PFSK-1 (cell line): ENCODE results near the gene CHD5.

Experiments
- POLR2AphosphoS5 ChIP-seq: IDR thresholded peaks from 2 replicates; pipeline ENCODE4 v1.6.1; 2012; ENCODE audit warnings: low read depth, mild to moderate bottlenecking, control low read depth, low read length, moderate library complexity
- SIN3A ChIP-seq: IDR thresholded peaks from 2 replicates; pipeline ENCODE4 v1.6.1; 2012; ENCODE audit warnings: mild to moderate bottlenecking, low read length, moderate library complexity, borderline replicate concordance; ENCODE audit not compliant: insufficient read depth
- TAF1 ChIP-seq: IDR thresholded peaks from 2 replicates; pipeline ENCODE4 v1.6.1; 2012; ENCODE audit warnings: low read length, control low read depth, borderline replicate concordance; ENCODE audit not compliant: insufficient read depth

GRCh38 chr1:6077506-6077905 is 102.6 kb downstream of the CHD5 start:
- TF ChIP-seq POLR2AphosphoS5: no peak
- no peak for TF ChIP-seq SIN3A
- TF ChIP-seq TAF1: no peak
